Measurements from ENCODE around the gene ELANE.

- TF ChIP-seq CTCF (IDR thresholded peaks at IDR 0.05), result no peak
- TF ChIP-seq POLR2A (IDR thresholded peaks at IDR 0.05), result no peak
These were observed 2.4 kb downstream of the ELANE start for GRCh38 chr19:854549-854948.

Data from esophagus squamous epithelium (tissue), 4 donors.